Memory B cell (primary cell): ENCODE results near the gene IVD.

Source experiments
- ATAC-seq: fragments of 150-1000 bp; cut with Tn5 transposase; 2 replicates; pipeline ENCODE4 v1.10.0; 2021; ENCODE audit warnings: low read depth, mild to moderate bottlenecking, moderate library complexity
- DNase-seq, 2 donors: peaks; one replicate each; pipeline ENCODE4 v3.0.0; 2022; ENCODE audit warnings: low spot score in 2 of 2
- H3K27ac Mint-ChIP-seq: one replicate; pipeline ENCODE4 v1.8.0; 2022; ENCODE audit warnings: mild to moderate bottlenecking, moderate library complexity, mixed read lengths
- H3K27me3 Mint-ChIP-seq: one replicate; pipeline ENCODE4 v1.8.0; 2022; ENCODE audit warnings: mixed read lengths
- H3K36me3 Mint-ChIP-seq: one replicate; pipeline ENCODE4 v1.8.0; 2022; ENCODE audit warnings: mild to moderate bottlenecking, mixed read lengths
- H3K4me1 Mint-ChIP-seq: one replicate; pipeline ENCODE4 v1.8.0; 2022; ENCODE audit warnings: mixed read lengths
- H3K4me3 Mint-ChIP-seq: one replicate; pipeline ENCODE4 v1.8.0; 2022; ENCODE audit warnings: mild to moderate bottlenecking, moderate library complexity, mixed read lengths
- H3K9me3 Mint-ChIP-seq: one replicate; pipeline ENCODE4 v1.8.0; 2022; ENCODE audit warnings: mixed read lengths

The IVD gene

DNA sequence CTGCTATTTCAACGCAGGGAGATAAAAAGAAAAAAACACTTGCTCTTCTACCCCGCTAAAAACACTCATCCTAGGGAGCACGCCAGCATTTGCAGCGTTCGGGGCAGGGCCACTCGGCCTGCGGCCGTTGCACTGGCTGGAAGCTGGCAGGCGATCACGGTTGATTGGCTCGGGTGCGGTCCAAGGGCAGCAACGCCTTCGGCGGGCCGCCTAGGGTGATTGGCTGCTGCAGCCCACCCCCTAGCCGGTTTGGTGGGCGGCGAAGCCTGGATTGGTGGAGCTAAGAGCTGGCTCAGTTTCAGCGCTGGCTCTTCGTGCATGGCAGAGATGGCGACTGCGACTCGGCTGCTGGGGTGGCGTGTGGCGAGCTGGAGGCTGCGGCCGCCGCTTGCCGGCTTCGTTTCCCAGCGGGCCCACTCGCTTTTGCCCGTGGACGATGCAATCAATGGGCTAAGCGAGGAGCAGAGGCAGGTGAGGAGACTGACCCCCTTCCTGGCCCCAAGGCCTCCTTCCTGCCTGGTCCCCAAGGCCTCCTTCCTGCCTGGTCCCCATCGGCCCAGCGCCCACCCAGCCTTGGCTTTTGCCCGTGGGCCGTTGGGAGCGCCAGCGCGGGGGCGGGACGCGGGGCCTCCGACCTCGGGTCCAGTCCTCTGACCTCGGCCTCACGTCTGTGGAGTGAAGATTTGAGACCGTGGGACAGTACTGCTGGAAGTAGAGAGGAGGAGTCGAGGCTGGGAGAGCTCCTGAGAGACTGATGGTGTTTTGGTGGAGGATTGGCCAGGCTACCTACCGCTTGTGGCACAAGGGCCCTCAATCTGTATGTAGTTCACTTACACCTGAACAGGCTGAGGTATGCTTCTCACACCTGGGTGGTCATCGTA is at the start of gene IVD:
TSS of gene IVD (plus strand) at position 295 of the 881 bp plus-strand sequence. CDS start at position 328, 33 bp downstream.
- peak; percentile 91 for ATAC-seq
- Mint-ChIP-seq H3K27ac (peak within 1 kb of the TSS; percentile 87), H3K36me3 (peaks cover 4% of the 10 kb centered on the region), H3K9me3 (no peaks in the 10 kb centered on the region), H3K4me3 (peak within 1 kb of the TSS; percentile 88), H3K4me1 (peaks cover 21% of the 10 kb centered on the region), H3K27me3 (no peaks in the 10 kb centered on the region)
- peak; percentile 65 to 66 for DNase-seq

DNA sequence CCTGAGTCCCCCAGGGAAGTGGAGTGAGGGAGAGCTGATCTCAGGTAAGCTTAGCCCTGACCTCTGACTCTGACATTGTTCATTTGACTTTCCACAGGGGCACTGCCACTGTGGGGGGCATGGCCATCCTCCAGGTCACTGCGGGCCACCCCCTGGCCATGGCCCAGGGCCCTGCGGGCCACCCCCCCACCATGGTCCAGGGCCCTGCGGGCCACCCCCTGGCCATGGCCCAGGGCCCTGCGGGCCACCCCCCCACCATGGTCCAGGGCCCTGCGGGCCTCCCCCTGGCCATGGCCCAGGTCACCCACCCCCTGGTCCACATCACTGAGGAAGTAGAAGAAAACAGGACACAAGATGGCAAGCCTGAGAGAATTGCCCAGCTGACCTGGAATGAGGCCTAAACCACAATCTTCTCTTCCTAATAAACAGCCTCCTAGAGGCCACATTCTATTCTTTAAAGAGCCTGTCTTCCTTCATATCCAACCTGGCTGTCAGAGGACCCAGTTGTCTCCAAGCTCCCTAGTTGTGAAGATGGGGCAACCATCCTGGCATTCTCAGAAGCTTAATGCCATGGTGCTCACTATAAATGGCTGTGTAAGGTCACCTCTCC is 49.5 kb upstream of the IVD start:
- Mint-ChIP-seq H3K4me3 (no peak overlapping the region), H3K27ac (no peak overlapping the region), H3K36me3 (peaks cover 2% of the 10 kb centered on the region), H3K9me3 (no peaks in the 10 kb centered on the region), H3K4me1 (peaks cover 10% of the 10 kb centered on the region), H3K27me3 (peaks cover 1% of the 10 kb centered on the region)
- no peak for DNase-seq
- no peak for ATAC-seq

DNA sequence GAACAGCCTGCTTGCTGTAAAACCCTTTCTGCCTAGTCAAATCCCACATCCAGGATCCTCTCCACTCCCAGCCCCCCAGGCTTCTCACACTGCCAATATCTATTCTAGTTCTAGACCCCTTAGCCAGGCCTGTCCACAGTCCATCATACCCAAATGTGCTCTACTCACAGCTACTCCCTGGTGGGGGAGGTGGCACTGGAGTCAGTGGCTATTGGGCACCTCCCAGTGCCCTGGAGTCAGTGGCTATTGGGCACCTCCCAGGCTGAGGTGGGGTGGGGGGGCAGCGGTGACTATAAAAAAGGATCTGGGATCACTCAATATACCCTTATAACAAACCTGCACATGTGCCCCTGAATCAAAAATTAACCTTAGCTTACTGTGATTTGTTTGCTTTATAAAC is 48.3 kb upstream of the IVD start:
- H3K27me3 Mint-ChIP-seq: peaks cover 1% of the 10 kb centered on the region
- DNase-seq: no peak
- H3K36me3 Mint-ChIP-seq: peaks cover 2% of the 10 kb centered on the region
- ATAC-seq: no peak
- peak overlapping the region; percentile 16 for H3K4me3 Mint-ChIP-seq
- no peak overlapping the region for H3K27ac Mint-ChIP-seq
- no peaks in the 10 kb centered on the region for H3K9me3 Mint-ChIP-seq
- peaks cover 10% of the 10 kb centered on the region for H3K4me1 Mint-ChIP-seq

DNA sequence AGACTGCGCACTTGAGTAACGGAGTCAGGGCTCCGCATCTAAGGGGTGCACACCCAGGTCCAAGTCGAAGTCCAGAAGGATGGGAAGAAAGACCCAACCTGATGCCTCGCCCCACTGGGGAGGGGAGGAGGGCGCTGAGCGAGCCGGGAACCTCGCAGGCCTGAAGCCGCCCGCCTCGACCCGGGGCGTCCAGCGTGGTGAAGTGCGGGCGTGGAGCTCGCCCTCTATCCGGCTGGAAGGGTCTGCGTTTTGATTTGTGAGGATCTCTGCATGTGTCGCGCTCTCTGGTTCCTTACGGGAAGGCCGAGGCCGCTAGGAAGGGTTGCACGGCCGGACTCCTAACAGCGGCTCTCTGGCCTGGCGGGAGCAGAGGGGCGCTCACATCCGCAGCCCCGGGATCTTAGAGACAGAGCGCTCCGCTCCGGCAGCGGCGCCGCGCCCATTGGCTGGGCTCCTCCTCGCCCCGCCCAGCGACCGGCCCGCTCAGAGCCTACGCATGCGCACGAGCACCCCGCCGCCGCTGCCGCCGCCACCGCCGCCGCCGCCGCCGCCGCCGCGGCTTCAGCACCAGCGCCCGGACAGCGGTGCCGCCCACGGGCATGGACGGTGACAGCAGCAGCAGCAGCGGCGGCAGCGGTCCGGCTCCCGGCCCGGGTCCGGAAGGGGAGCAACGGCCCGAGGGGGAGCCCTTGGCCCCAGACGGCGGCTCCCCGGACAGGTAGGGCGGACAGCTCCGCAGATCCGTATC is 47.7 kb upstream of the IVD start, which contains the start of gene DISP2:
TSS of gene DISP2 (plus strand) at position 497 of the 748 bp plus-strand sequence. CDS start at position 600, 103 bp downstream.
- H3K4me3 Mint-ChIP-seq: peak within 1 kb of the TSS; percentile 86

DNA sequence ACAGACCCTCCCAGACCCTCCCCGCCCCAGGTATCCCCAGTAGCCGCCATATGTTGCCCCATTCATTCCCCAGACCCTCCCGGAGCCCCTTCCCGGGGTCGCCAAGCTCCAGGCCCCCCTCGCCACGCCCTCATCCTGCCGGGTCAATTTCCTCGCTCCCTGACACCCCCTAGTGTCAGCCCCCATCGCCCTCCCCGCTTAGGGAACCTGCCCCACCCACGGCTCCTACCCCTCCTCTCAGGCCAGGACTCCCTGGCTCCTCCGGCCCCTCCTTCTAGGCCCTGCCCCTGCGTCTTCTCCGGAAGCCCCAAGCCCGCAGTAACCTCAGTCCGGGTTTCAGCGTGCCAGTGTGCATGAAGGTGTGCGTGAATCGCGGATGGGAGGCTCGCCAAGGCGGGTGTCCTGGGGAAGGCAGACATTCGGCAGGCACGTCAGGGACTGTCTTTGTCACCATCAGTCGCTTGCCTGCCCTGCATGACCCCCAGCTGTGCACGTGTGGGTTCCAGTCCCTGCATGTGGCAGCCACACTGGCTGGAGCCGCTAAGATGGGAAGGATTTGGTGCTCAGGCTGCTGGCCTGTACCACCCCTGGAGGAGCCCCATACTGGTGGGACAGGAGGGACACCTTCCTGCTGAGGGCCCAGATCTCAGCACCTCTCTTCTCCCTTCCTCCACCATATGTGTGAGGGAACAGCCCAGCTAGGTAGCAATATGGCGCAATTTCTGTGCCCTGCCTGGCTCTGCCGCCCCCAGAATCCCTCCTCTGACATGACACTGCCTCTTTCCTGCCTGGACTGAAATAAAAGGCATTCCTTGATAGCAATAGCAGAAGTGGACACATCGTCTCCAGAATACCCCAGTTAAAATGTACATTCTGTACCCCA is 46.9 kb upstream of the IVD start:
- Mint-ChIP-seq H3K4me3 (peak overlapping the region; percentile 86), H3K27me3 (no peaks in the 10 kb centered on the region), H3K36me3 (peaks cover 4% of the 10 kb centered on the region), H3K4me1 (peaks cover 15% of the 10 kb centered on the region), H3K27ac (no peak overlapping the region), H3K9me3 (no peaks in the 10 kb centered on the region)
- no peak for DNase-seq
- peak; percentile 13 for ATAC-seq

More for the DNA sequence above, 47.7 kb upstream of the IVD start, which contains the start of gene DISP2:
- no peak within 1 kb of the TSS for H3K27ac Mint-ChIP-seq
- H3K4me1 Mint-ChIP-seq: peaks cover 13% of the 10 kb centered on the region
- H3K36me3 Mint-ChIP-seq: peaks cover 4% of the 10 kb centered on the region
- H3K9me3 Mint-ChIP-seq: no peaks in the 10 kb centered on the region
- peaks cover 1% of the 10 kb centered on the region for H3K27me3 Mint-ChIP-seq
- DNase-seq (peak; percentile 94 to 95), ATAC-seq (peak; percentile 90)

DNA sequence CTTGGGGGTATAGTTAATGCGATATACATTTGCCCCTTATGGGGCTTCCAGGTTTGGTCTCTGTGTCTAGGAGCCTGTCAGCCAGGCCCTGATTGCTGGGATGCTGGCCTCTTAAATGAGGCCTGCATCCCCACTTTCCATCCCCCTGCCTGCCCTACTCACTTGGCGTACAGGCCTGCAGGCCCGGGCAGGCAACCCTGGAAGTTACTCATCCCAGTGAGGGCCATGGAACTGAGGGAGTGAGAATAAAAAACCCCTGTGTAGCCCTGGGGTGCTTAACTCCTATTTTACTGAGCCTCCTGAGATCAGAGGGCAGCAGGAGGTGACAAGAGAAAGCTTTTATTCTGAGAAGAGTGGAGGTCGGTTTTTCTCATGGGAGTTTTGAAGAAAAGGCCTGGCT is 45.6 kb upstream of the IVD start:
- peaks cover 17% of the 10 kb centered on the region for H3K4me1 Mint-ChIP-seq
- H3K4me3 Mint-ChIP-seq: no peak overlapping the region
- H3K9me3 Mint-ChIP-seq: no peaks in the 10 kb centered on the region
- DNase-seq: no peak
- H3K27ac Mint-ChIP-seq: no peak overlapping the region
- peaks cover 4% of the 10 kb centered on the region for H3K36me3 Mint-ChIP-seq
- H3K27me3 Mint-ChIP-seq: no peaks in the 10 kb centered on the region
- ATAC-seq: no peak

DNA sequence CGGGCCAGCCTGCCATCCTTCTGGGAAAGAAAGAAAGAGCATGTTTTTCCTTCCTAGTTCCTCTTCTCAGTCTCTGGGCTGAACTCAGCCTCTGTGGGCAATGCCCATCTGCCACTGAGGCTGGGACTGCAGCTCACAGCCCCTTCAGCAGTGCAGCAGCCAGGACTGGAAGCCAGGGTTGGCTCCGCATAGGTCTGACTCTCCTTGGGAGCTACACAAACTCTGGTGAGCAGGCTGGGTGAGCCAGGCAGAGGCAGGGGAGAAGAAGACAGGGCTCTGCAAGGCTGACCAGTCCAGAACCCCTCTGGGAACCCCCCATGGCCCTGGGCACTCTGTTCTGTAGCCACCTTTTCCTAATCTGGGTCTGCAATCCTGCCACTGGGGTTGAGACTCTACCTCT is 44.0 kb upstream of the IVD start:
- Mint-ChIP-seq H3K36me3 (peaks cover 4% of the 10 kb centered on the region), H3K27me3 (no peaks in the 10 kb centered on the region), H3K4me3 (no peak overlapping the region), H3K9me3 (no peaks in the 10 kb centered on the region), H3K4me1 (peaks cover 17% of the 10 kb centered on the region), H3K27ac (no peak overlapping the region)
- ATAC-seq (no peak), DNase-seq (no peak)

DNA sequence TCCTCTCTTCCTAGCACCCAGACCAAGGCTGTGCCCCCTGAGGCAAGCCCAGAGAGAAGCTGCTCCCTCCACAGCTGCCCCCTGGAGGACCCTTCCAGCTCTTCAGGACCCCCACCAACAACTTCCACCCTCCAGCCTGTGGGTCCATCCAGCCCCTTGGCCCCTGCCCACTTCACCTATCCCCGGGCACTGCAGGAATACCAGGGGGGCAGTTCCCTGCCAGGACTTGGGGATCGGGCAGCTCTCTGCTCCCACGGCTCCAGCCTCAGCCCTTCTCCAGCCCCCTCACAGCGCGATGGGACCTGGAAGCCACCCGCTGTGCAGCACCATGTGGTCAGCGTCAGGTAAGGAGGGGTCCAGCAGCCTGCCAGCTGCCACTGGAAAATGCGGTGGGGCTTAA is 42.0 kb upstream of the IVD start:
- Mint-ChIP-seq H3K27ac (no peak overlapping the region), H3K27me3 (no peaks in the 10 kb centered on the region), H3K4me1 (peaks cover 19% of the 10 kb centered on the region), H3K4me3 (no peak overlapping the region), H3K9me3 (no peaks in the 10 kb centered on the region), H3K36me3 (peaks cover 4% of the 10 kb centered on the region)
- no peak for ATAC-seq
- no peak for DNase-seq

DNA sequence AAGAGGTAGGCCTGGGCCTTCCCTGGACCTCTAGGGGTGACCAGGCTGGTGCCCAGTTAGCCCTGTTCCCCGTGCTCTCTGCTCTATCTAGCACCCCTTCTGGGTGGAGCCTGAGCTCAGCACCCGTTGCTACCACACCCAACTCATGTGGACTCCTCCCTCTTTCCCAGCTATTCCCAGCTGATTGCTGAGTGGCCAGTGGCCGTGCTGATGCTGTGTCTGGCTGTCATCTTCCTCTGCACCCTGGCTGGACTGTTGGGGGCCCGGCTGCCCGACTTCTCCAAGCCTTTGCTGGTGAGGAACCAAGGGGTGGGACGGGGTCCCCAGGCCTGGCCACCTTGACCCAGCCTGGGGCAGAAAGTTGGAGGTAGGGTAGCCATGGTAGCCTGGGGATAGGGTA is 41.3 kb upstream of the IVD start:
- no peaks in the 10 kb centered on the region for H3K9me3 Mint-ChIP-seq
- no peak overlapping the region for H3K4me3 Mint-ChIP-seq
- ATAC-seq (no peak), DNase-seq (no peak)
- peaks cover 4% of the 10 kb centered on the region for H3K36me3 Mint-ChIP-seq
- H3K4me1 Mint-ChIP-seq: peaks cover 18% of the 10 kb centered on the region
- H3K27me3 Mint-ChIP-seq: no peaks in the 10 kb centered on the region
- H3K27ac Mint-ChIP-seq: no peak overlapping the region

DNA sequence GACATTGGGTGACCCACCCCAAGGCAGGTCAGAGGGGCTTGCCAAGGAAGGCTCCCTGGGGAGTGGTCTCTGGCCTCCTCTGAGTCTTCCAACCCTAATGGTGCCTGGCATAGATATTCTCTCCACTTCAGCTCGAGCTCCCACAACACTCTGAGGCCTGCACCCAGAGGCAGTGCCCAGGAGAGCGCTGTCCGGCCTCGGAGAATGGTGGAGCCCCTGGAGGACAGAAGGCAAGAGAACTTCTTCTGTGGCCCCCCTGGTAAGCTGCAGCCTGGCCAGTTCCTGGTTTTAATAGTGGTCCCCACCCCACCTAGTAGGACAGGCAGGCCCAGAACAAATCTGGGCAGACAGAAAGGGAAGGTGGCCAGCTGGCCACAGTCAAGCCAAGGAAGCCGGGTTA is 40.6 kb upstream of the IVD start:
- DNase-seq (no peak), ATAC-seq (no peak)
- Mint-ChIP-seq H3K9me3 (no peaks in the 10 kb centered on the region), H3K36me3 (peaks cover 4% of the 10 kb centered on the region), H3K27ac (no peak overlapping the region), H3K4me1 (peaks cover 18% of the 10 kb centered on the region), H3K4me3 (no peak overlapping the region), H3K27me3 (no peaks in the 10 kb centered on the region)

DNA sequence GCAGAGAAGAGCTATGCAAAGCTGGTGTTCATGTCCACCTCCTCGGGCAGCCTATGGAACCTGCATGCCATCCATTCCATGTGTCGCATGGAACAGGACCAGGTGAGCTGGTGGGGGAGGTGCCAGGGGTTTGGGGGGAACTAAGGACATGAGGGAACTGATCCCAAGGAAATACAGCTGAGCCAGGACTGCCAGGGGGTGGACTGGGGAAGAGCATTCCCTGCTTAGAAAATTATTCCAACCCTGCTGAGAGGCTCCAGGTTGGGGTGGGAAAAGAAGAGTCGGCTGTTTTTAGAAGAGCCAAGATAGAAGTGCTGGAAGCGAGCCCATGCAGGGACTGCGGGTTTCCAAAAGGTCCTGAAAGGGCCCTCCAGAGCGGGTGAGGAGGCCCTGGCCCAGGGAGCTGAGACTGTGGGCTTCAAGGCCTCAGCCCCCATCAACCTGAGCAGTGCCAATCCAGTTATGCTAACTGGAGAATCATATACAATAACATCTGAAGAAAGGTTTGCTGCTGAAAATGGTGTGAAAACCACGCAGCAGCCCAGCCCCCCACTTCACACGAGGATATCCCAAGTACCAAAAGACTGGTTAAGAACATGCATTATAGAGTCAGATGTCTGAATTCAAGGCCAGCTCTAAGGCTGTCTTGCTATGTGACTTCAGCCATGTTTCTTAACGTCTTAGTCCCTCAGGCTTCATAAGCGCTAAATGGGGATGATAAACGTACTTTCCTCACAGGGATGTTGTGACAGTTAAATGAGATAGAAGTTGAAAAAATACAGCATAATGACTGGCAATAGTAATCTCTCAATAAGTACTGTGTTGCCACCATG is 39.8 kb upstream of the IVD start:
- ATAC-seq (no peak), DNase-seq (no peak)
- H3K4me3 Mint-ChIP-seq: peak overlapping the region; percentile 27
- no peaks in the 10 kb centered on the region for H3K27me3 Mint-ChIP-seq
- H3K9me3 Mint-ChIP-seq: no peaks in the 10 kb centered on the region
- no peak overlapping the region for H3K27ac Mint-ChIP-seq
- H3K36me3 Mint-ChIP-seq: peaks cover 4% of the 10 kb centered on the region
- peaks cover 18% of the 10 kb centered on the region for H3K4me1 Mint-ChIP-seq

DNA sequence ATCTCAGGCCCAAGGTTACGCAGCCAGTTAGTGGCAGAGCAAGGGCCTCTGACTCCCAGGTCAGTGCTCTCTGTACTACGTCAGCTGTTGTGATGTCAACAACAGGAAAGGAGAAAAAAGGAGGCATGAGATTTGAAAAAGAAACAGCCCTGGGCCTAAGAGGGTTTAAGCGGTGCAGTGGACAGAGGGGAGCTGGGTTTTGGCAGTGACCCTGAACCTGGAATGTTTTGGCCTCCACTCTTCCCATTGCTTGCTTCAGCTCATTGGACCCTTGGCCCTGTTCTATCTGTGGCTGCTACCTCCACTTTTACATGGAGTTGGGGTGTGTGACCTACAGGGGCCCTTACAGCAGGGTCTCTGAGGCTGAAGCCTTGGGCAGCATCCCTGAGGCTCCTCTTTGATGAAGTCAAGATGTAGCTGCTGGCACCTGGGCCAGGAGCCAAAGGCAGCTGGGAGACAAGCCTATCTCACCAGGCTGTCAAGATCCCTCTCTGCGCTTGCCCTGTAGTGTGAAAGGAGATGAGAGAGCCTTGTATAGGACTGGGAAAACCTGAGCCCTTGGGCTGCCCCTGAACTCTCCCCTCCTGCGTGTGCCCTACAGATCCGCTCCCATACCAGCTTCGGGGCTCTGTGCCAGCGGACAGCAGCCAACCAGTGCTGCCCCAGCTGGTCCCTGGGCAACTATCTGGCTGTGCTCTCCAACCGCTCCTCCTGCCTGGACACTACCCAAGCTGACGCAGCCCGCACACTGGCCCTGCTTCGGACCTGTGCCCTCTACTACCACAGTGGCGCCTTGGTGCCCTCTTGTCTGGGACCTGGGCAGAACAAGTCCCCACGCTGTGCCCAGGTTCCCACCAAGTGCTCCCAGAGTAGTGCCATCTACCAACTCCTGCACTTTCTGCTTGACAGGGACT is 38.9 kb upstream of the IVD start:
- DNase-seq: no peak
- no peak for ATAC-seq
- Mint-ChIP-seq H3K9me3 (no peaks in the 10 kb centered on the region), H3K4me3 (peak overlapping the region; percentile 84), H3K36me3 (peaks cover 4% of the 10 kb centered on the region), H3K27ac (no peak overlapping the region), H3K4me1 (peaks cover 18% of the 10 kb centered on the region), H3K27me3 (no peaks in the 10 kb centered on the region)
